Dendritic cell treated with granulocyte-macrophage colony-stimulating factor and Interleukin-4, amounts not matched to agents 40 ng/mL and 50 ng/mL, for 4 days (primary cell): ENCODE results near the gene ALLC.

Experiments used
- H3K27ac Mint-ChIP-seq: one replicate; pipeline ENCODE4 v1.8.0; 2022; ENCODE audit warnings: mild to moderate bottlenecking, mixed read lengths
- H3K27me3 Mint-ChIP-seq: one replicate; pipeline ENCODE4 v1.8.0; 2022; ENCODE audit warnings: mild to moderate bottlenecking, mixed read lengths
- H3K36me3 Mint-ChIP-seq: one replicate; pipeline ENCODE4 v1.8.0; 2022; ENCODE audit warnings: low read depth, mixed read lengths
- H3K4me1 Mint-ChIP-seq: one replicate; pipeline ENCODE4 v1.8.0; 2022; ENCODE audit warnings: low read depth, mixed read lengths
- H3K4me3 Mint-ChIP-seq: one replicate; pipeline ENCODE4 v1.8.0; 2022; ENCODE audit warnings: mild to moderate bottlenecking, moderate library complexity, mixed read lengths
- H3K9me3 Mint-ChIP-seq: one replicate; pipeline ENCODE4 v1.8.0; 2022; ENCODE audit warnings: mixed read lengths
- intact Hi-C: fragments of 100-400 bp; cut with micrococcal nuclease; formaldehyde crosslinking; loops from one replicate; pipeline ENCODE4 v1.15.0; 2022

ALLC gene

GRCh38 chr2:3706892-3707291 is 48.9 kb downstream of the ALLC start:
- Mint-ChIP-seq H3K9me3 (no peaks in the 10 kb centered on the region), H3K27me3 (peaks cover 26% of the 10 kb centered on the region), H3K4me1 (no peaks in the 10 kb centered on the region), H3K27ac (no peak overlapping the region), H3K36me3 (no peaks in the 10 kb centered on the region), H3K4me3 (no peak overlapping the region)
- intact Hi-C loops, result no loop called here

GRCh38 chr2:3708576-3708975 is 50.6 kb downstream of the ALLC start:
- Mint-ChIP-seq H3K9me3 (no peaks in the 10 kb centered on the region), H3K4me1 (no peaks in the 10 kb centered on the region), H3K36me3 (no peaks in the 10 kb centered on the region), H3K27me3 (peaks cover 13% of the 10 kb centered on the region), H3K4me3 (no peak overlapping the region), H3K27ac (no peak overlapping the region)
- intact Hi-C loops, result no loop called here

GRCh38 chr2:3709225-3709624 is 51.2 kb downstream of the ALLC start:
- H3K27me3 Mint-ChIP-seq, result peaks cover 9% of the 10 kb centered on the region
- H3K9me3 Mint-ChIP-seq, result no peaks in the 10 kb centered on the region
- no peak overlapping the region for H3K4me3 Mint-ChIP-seq
- intact Hi-C loops, result no loop called here
- H3K4me1 Mint-ChIP-seq, result no peaks in the 10 kb centered on the region
- H3K27ac Mint-ChIP-seq, result no peak overlapping the region
- no peaks in the 10 kb centered on the region for H3K36me3 Mint-ChIP-seq

- Mint-ChIP-seq H3K27ac (no peak overlapping the region), H3K4me1 (no peaks in the 10 kb centered on the region), H3K9me3 (no peaks in the 10 kb centered on the region), H3K36me3 (no peaks in the 10 kb centered on the region), H3K27me3 (no peaks in the 10 kb centered on the region), H3K4me3 (no peak overlapping the region)
- intact Hi-C loops, result no loop called here
Measured at GRCh38 chr2:3712424-3712823, 54.4 kb downstream of the ALLC start.

GRCh38 chr2:3712831-3713503 is 55.0 kb downstream of the ALLC start:
- no peaks in the 10 kb centered on the region for H3K36me3 Mint-ChIP-seq
- no peak overlapping the region for H3K4me3 Mint-ChIP-seq
- intact Hi-C loops, result no loop called here
- no peak overlapping the region for H3K27ac Mint-ChIP-seq
- H3K9me3 Mint-ChIP-seq, result no peaks in the 10 kb centered on the region
- no peaks in the 10 kb centered on the region for H3K4me1 Mint-ChIP-seq
- H3K27me3 Mint-ChIP-seq, result no peaks in the 10 kb centered on the region

GRCh38 chr2:3718679-3719078 is 60.7 kb downstream of the ALLC start:
- no peaks in the 10 kb centered on the region for H3K9me3 Mint-ChIP-seq
- no peaks in the 10 kb centered on the region for H3K27me3 Mint-ChIP-seq
- H3K36me3 Mint-ChIP-seq, result no peaks in the 10 kb centered on the region
- intact Hi-C loops, result no loop called here
- no peak overlapping the region for H3K4me3 Mint-ChIP-seq
- H3K4me1 Mint-ChIP-seq, result no peaks in the 10 kb centered on the region
- H3K27ac Mint-ChIP-seq, result no peak overlapping the region

GRCh38 chr2:3725002-3725401 is 67.0 kb downstream of the ALLC start:
- no peaks in the 10 kb centered on the region for H3K9me3 Mint-ChIP-seq
- no peaks in the 10 kb centered on the region for H3K4me1 Mint-ChIP-seq
- no peaks in the 10 kb centered on the region for H3K27me3 Mint-ChIP-seq
- no peaks in the 10 kb centered on the region for H3K36me3 Mint-ChIP-seq
- no peak overlapping the region for H3K27ac Mint-ChIP-seq
- H3K4me3 Mint-ChIP-seq, result no peak overlapping the region
- intact Hi-C loops, result no loop called here

- Mint-ChIP-seq H3K4me3 (no peak overlapping the region), H3K27ac (no peak overlapping the region), H3K9me3 (no peaks in the 10 kb centered on the region), H3K27me3 (no peaks in the 10 kb centered on the region), H3K4me1 (no peaks in the 10 kb centered on the region), H3K36me3 (no peaks in the 10 kb centered on the region)
- intact Hi-C loops, result no loop called here
Measured at GRCh38 chr2:3725458-3726250, 67.7 kb downstream of the ALLC start.

- no peaks in the 10 kb centered on the region for H3K27me3 Mint-ChIP-seq
- intact Hi-C loops, result no loop called here
Measured at GRCh38 chr2:3726511-3726910, 68.5 kb downstream of the ALLC start.

GRCh38 chr2:3727397-3728045 is 69.5 kb downstream of the ALLC start:
- intact Hi-C loops, result loop anchor here (1.0 kb wide), 1 partner anchor 100 kb away; no protein-coding TSS in a partner anchor

More at GRCh38 chr2:3726511-3726910, 68.5 kb downstream of the ALLC start:
- Mint-ChIP-seq H3K27ac (no peak overlapping the region), H3K4me3 (no peak overlapping the region), H3K9me3 (no peaks in the 10 kb centered on the region), H3K36me3 (no peaks in the 10 kb centered on the region), H3K4me1 (no peaks in the 10 kb centered on the region)

GRCh38 chr2:3728104-3729054 is 70.4 kb downstream of the ALLC start:
- no peaks in the 10 kb centered on the region for H3K27me3 Mint-ChIP-seq
- H3K9me3 Mint-ChIP-seq, result no peaks in the 10 kb centered on the region
- H3K36me3 Mint-ChIP-seq, result no peaks in the 10 kb centered on the region
- intact Hi-C loops, result loop anchor here (1.0 kb wide), 1 partner anchor 99 kb away; no protein-coding TSS in a partner anchor
- H3K27ac Mint-ChIP-seq, result no peak overlapping the region
- no peaks in the 10 kb centered on the region for H3K4me1 Mint-ChIP-seq
- no peak overlapping the region for H3K4me3 Mint-ChIP-seq

More at GRCh38 chr2:3727397-3728045, 69.5 kb downstream of the ALLC start:
- no peaks in the 10 kb centered on the region for H3K27me3 Mint-ChIP-seq
- H3K36me3 Mint-ChIP-seq, result no peaks in the 10 kb centered on the region
- H3K9me3 Mint-ChIP-seq, result no peaks in the 10 kb centered on the region
- H3K27ac Mint-ChIP-seq, result no peak overlapping the region
- H3K4me3 Mint-ChIP-seq, result no peak overlapping the region
- H3K4me1 Mint-ChIP-seq, result no peaks in the 10 kb centered on the region

GRCh38 chr2:3729055-3729448 is 71.1 kb downstream of the ALLC start:
- no peak overlapping the region for H3K4me3 Mint-ChIP-seq
- H3K27ac Mint-ChIP-seq, result no peak overlapping the region
- intact Hi-C loops, result no loop called here
- no peaks in the 10 kb centered on the region for H3K4me1 Mint-ChIP-seq
- no peaks in the 10 kb centered on the region for H3K27me3 Mint-ChIP-seq
- H3K9me3 Mint-ChIP-seq, result no peaks in the 10 kb centered on the region
- H3K36me3 Mint-ChIP-seq, result no peaks in the 10 kb centered on the region

- H3K9me3 Mint-ChIP-seq, result no peaks in the 10 kb centered on the region
- H3K27ac Mint-ChIP-seq, result no peak overlapping the region
- no peaks in the 10 kb centered on the region for H3K27me3 Mint-ChIP-seq
- intact Hi-C loops, result no loop called here
- H3K4me3 Mint-ChIP-seq, result no peak overlapping the region
- no peaks in the 10 kb centered on the region for H3K36me3 Mint-ChIP-seq
- no peaks in the 10 kb centered on the region for H3K4me1 Mint-ChIP-seq
Measured at GRCh38 chr2:3729786-3730185, 71.8 kb downstream of the ALLC start.
